Skin epidermis (tissue), 12 donors: ENCODE results near the gene HIC1.

ENCODE experiments used
- H3K27ac ChIP-seq, 21 experiments: fragments of 200-600 bp; sonication (generic) in 11 of 21; one replicate each; pipeline ENCODE4 v1.5.0; 2020; ENCODE audit warnings: mild to moderate bottlenecking in 3 of 21, inconsistent platforms in 2 of 21, moderate library complexity in 2 of 21
- H3K4me3 ChIP-seq, 7 experiments: fragments of 200-600 bp; sonication (generic) in 2 of 7; one replicate each; pipeline ENCODE4 v1.5.0; 2020; ENCODE audit warnings: inconsistent platforms in 2 of 7, mild to moderate bottlenecking in 2 of 7, moderate library complexity in 1 of 7

The HIC1 gene

GRCh38 chr17:2057760-2058585 is 3.1 kb downstream of the HIC1 start:
- Histone ChIP-seq H3K27ac (peak overlapping the region in 6 of 21 experiments; percentile 22 to 94 (median 86)), H3K4me3 (peak overlapping the region in 1 of 7 experiments; percentile 15)

- Histone ChIP-seq H3K4me3 (peak overlapping the region in 4 of 7 experiments; percentile 7 to 19 (median 12)), H3K27ac (peak overlapping the region in 13 of 21 experiments; percentile 4 to 94 (median 43))
Measured at GRCh38 chr17:2058586-2059546, 4.0 kb downstream of the HIC1 start.

GRCh38 chr17:2059547-2060384 is 4.9 kb downstream of the HIC1 start:
- peak overlapping the region in 12 of 21 experiments; percentile 11 to 69 (median 44) for H3K27ac ChIP-seq
- peak overlapping the region in 3 of 7 experiments; percentile 7 to 19 (median 15) for H3K4me3 ChIP-seq

- Histone ChIP-seq H3K4me3 (no peak overlapping the region), H3K27ac (peak overlapping the region in 10 of 21 experiments; percentile 10 to 69 (median 36))
Measured at GRCh38 chr17:2060385-2060658, 5.4 kb downstream of the HIC1 start.

GRCh38 chr17:2060681-2061440 is 6.0 kb downstream of the HIC1 start:
- Histone ChIP-seq H3K4me3 (no peak overlapping the region), H3K27ac (peak overlapping the region in 11 of 21 experiments; percentile 20 to 72 (median 46))

- H3K4me3 ChIP-seq: no peak overlapping the region
- H3K27ac ChIP-seq: peak overlapping the region in 9 of 21 experiments; percentile 22 to 72 (median 57)
Measured at GRCh38 chr17:2061441-2061958, 6.6 kb downstream of the HIC1 start.

- H3K4me3 ChIP-seq: no peak overlapping the region
- H3K27ac ChIP-seq: peak overlapping the region in 13 of 21 experiments; percentile 5 to 91 (median 48)
Measured at GRCh38 chr17:2062571-2063183, 7.8 kb downstream of the HIC1 start.

GRCh38 chr17:2063261-2064146 is 8.6 kb downstream of the HIC1 start:
- Histone ChIP-seq H3K27ac (peak overlapping the region in 12 of 21 experiments; percentile 16 to 91 (median 48)), H3K4me3 (no peak overlapping the region)

GRCh38 chr17:2064147-2064489 is 9.2 kb downstream of the HIC1 start:
- no peak overlapping the region for H3K4me3 ChIP-seq
- peak overlapping the region in 11 of 21 experiments; percentile 11 to 91 (median 48) for H3K27ac ChIP-seq

- Histone ChIP-seq H3K27ac (peak overlapping the region in 11 of 21 experiments; percentile 11 to 91 (median 42)), H3K4me3 (no peak overlapping the region)
Measured at GRCh38 chr17:2064520-2064971, 9.6 kb downstream of the HIC1 start.

- H3K4me3 ChIP-seq: no peak overlapping the region
- peak overlapping the region in 15 of 21 experiments; percentile 5 to 91 (median 48) for H3K27ac ChIP-seq
Measured at GRCh38 chr17:2064980-2065785, 10.3 kb downstream of the HIC1 start.

- Histone ChIP-seq H3K4me3 (no peak overlapping the region), H3K27ac (peak overlapping the region in 17 of 21 experiments; percentile 8 to 91 (median 63))
Measured at GRCh38 chr17:2065949-2066400, 11.1 kb downstream of the HIC1 start.

GRCh38 chr17:2067048-2067561 is 12.2 kb downstream of the HIC1 start:
- H3K27ac ChIP-seq: peak overlapping the region in 20 of 21 experiments; percentile 32 to 91 (median 64)
- H3K4me3 ChIP-seq: no peak overlapping the region

GRCh38 chr17:2067608-2068024 is 12.7 kb downstream of the HIC1 start:
- Histone ChIP-seq H3K27ac (peak overlapping the region in 20 of 21 experiments; percentile 32 to 91 (median 64)), H3K4me3 (no peak overlapping the region)

GRCh38 chr17:2068031-2068518 is 13.2 kb downstream of the HIC1 start:
- peak overlapping the region in 20 of 21 experiments; percentile 32 to 91 (median 64) for H3K27ac ChIP-seq
- H3K4me3 ChIP-seq: no peak overlapping the region
